GM18861 (cell line): Measurements from ENCODE around the gene HCST.
"Not testable (repeated sequence)": the region's sequence is repeated elsewhere in the genome, so short reads cannot be mapped to it uniquely, and the experiment has no call there.

Experiments used
- ATAC-seq: cut with Tn5 transposase; IDR thresholded peaks from one replicate; pipeline ENCODE4 v1.9.1; 2021; ENCODE audit not compliant: unreplicated experiment

HCST gene

DNA sequence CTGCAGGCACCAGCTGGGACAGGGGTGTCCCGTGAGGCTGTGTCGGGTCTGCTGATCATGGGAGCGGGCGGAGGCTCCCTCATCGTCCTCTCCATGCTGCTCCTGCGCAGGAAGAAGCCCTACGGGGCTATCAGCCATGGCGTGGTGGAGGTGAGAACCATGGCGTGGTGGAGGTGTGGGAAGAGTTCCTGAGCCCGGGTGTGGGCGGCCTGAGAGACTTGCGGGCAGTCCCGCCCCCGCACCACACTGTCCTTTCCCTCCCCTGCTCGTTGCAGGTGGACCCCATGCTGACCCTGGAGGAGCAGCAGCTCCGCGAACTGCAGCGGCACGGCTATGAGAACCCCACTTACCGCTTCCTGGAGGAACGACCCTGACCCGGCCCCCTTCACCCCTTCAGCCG lies 23.3 kb upstream of the HCST start:
- ATAC-seq = no peak

DNA sequence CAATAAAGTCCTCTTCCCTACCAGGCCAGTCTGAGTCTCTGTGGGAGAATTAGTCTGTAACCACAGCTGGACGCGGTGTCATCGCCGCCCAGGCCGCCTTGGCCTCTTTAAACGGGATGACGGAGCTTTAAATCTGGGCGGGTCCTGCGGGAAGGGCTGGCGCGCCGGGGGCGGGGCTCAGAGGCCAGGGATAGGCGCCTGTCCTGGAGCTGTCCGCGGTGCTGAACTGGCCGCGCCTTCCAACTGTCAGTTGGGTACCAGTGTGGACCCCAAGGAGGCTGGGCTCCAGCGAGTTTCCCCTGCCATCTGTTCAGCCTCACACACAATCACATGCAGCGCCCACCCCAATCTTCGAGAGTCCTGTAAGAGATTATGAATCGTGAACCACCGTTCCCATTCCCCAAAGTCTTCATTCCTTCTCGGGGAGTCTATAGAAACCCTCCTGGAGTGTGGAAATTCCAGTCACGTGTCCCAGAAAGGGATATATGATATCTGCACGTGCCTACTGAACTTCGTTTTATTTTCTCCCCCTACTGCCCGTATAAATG lies 22.5 kb upstream of the HCST start:
- ATAC-seq = no peak

DNA sequence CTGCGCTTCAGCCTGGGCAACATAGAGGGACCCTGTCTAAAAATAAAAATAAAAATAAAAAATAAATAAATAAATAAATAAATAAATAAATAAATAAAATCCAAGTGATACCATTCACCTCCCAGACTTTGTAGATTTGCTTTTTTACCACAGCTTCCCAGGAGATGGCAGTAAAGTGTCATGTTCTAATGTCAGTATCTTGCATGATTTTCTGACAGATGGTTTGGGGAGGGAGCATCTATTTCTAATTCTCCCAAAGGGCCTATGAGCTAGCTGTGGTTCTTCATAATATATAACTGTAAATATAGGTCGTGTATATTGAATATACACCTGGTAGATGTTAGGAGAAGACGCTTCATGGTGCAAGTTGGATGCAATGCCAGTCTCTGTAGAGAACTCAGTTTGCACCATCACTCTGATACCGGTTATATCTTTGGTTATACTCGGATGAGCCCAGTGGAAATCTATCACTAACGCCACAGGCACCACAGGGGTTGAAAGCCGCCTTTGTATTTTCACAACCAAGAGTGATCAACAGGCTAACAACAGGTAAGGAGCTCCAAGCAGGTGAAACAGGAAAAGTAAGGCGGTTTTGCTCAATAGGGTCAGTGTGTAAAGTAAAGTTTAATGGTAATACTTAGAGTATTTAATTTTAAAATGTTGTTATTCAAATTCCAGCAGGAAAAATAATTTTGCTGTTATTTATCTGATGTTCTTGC lies 20.1 kb upstream of the HCST start:
- no peak for ATAC-seq

DNA sequence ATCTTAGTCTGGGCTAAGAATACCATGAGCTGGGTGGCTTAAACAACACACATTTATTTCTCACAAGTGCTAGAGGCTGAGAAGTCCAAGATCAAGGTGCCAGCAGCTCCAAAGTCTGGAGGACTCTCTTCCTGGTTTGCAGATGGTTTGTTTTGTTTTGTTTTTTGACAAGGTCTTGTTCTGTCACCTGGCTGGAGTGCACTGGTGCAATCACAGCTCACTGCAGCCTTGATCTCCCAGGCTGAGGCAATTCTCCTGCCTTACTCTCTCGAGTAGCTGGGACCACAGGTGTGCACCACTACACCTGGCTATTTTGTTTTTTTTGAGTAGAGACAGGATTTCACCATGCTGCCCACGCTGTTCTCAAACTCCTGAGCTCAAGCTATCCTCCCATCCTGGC lies 18.4 kb upstream of the HCST start:
- no peak for ATAC-seq

DNA sequence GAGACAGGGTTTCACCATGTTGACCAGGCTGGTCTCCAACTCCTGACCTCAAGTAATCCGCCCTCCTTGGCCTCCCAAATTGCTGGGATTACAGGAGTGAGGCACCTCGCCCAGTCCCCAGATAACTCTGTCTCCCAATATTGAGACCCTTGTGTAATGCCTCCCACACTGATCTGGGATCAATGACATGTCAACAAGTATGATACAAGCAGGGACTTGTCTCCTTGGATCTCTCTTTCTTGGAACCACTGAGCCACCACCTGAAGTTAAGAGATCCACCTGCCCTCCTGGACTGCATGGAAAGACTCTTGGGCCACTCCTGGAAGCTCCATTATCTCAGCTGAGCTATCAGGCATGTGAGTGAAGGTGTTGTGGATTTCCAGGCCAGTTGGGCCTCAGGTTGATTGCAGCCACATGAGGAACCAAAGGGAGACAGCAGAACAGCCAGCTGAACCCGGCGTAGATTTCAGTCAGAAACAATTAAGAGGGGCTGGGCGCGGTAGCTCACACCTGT lies 17.0 kb upstream of the HCST start:
- no peak for ATAC-seq

DNA sequence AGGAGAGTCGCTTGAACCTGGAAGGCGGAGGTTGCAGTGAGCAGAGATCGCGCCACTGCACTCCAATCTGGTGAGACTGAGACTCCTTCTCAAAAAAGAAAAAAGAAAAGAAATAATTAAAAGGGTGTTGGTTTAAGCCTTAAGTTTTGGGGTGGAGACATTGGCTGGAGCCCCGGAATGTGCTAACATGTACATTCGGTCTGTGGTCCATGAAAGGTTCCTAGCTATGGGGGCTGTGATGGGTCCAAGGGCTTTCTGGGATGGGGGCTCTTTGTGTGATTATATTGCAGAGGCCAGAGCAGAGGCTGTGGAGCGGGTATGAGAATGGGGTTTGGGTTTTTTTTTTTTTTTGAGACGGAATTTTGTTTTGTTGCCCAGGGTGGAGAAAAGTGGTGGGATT lies 16.4 kb upstream of the HCST start:
- no peak for ATAC-seq

DNA sequence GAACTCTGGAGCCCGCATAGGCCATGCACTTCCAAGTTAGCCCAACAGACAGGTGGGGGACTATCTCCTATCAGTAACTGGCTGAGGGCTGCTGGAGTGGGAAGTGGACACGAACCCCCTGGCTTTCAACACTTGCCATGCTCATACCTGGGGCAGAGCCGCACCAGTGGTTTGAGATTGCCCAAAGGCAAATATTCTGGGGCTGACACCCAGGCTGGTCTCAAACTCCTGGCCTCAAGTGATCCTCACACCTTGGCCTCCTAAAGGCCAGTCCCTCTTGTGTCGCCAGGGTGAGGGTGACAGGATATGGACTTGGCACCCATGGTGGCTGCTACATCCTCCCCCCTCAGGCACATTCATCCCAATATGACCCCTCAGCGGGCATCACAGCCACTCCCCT lies 15.1 kb upstream of the HCST start:
- no peak for ATAC-seq

DNA sequence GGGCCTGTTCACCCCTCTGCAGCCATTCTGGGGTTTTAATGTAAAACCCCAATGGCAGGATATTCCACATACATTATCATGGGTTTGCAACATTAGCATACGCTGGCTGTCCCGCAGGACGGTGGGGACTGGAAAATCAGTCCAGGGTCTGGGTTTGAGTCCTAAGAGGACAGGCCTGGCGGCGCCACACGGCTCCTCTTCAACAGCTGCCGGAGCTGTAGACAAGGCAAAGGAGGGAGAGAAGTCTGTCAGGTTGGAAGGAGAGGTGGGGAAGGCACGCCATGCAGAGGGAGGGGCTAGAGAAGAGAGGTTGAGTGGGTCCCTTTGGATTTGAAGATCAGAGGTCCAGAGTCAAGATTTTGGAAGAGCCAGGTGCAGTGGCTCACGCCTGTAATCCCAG lies 13.9 kb upstream of the HCST start:
- no peak for ATAC-seq

DNA sequence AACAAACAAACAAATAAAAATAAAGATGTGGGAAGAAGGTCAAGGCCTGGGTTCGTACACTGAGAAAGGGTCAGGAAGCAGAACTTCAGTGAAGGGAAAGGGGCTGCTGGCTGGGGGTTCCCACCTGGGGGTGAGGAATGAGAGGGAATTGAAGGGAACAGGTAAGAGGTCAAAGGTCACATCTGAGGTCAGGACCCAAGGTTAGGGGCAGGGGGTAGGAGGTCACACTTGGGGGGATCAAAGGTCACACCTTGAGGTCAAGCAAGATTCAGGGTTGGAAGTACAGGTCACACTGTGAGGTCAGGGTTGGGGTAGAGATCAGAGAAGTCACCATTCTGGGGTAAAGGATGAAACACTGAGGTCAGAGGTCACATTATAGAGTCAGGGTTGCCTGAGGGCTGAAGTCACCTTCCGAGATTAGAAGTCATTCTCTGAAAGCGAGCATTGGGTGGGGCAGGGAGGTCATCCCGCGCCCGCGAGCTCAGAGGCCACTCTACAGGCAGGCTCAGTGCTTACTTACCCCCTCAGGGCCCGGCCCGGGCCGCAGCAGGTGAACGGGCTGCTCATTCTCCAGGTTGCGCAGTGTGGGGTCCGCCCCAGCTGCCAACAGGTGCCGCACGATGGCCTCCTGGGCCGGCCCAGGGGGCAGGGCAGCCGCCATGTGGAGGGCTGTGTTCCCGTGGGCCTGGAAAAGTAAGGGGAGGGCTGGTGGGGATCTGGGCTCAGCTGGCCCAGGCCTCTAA lies 12.8 kb upstream of the HCST start:
- ATAC-seq = no peak

DNA sequence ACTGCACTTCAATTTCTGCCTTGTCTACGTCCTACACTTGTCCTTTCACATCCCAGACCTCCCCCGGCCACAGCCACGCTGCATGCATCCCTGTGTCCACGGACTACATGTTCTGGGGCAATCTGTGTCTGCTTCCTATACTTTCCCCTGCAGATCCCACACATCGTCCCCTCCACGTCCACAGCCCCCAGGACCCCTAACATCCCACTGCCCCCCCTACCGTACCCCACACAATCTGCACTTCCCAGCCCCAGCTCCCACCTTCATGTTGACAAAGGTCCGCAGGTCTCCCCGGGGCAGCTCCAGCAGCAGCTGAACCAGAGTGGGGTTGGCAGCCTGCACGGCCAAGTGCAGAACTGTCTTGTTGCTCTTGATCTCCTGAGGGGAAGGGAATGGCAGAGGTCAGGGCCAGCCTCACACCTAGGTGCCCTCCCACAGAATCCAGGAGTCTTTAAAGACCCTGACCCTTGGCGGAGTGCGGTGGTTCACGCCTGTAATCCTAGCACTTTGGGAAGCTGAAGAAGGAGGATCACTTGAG lies 12.1 kb upstream of the HCST start:
- ATAC-seq = no peak

DNA sequence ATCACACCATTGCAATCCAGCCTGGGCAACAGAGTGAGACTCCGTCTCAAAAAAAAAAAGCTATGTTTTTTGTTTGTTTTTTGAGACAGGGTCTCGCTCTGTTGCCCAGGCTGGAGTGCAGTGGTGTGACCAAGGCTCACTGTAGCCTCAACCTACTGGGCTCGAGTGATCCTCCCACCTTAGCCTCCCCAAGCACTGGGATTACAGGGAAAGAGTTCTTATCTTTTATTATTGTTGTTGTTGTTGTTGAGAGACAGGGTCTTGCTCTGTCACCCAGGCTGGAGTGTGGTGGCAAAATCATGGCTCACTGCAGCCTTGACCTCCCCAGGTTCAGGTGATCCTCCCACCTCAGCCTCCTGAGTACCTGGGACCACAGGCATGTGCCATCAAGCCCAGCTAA lies 10.5 kb upstream of the HCST start:
- ATAC-seq = not testable (repeated sequence)

DNA sequence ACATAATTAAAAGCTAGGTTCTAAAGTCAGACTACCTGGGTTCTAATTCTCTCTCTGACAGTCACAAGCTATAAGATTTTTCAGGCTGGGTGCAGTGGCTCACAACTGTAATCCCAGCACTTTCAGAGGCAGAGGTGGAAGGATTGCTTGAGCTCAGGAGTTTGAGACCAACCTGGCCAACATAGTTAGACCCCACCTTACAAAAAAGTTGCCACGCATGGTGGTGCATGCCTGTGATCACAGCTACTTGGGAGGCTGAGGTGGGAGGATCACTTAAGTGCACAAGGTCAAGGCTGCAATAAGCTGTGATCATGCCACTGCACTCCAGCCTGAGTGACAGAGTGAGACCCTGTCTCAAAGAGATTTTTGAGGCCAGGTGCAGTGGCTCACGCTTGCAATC lies 8.0 kb upstream of the HCST start:
- ATAC-seq = no peak

DNA sequence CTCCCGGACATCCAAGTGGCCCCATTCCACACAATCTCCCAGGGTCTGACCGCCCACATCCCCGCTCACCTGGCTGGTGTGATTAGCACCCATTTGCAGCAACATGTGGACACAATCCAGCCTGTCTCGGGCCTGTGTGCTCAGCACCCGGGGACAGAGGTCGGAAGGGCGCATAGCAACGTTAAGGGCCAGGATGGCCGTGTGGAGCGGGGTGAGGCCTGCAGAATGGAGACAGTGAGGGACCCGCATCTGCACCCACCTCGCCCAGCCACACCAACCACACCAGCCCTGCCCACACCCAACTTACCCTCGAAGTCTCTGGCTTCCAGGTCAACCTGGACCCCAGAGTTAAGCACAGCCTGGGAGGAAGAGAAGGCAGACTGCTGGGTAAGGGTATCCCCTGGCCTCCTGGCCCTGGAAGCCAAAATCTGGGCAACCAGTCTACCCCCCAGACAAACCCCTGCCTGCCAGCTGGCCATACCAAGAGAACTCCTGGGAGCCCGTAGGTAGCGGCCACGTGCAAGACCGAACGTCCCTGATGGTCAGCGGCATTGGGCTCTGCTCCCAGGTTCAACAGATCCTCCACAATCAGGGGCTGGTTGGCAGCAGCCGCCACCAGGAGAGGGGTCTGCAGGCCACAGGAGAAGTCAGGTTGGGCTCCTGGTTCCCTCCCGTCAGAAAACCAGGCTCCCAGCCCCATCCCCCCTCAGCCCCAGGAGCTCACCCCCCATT lies 6.3 kb upstream of the HCST start:
- ATAC-seq = no peak

DNA sequence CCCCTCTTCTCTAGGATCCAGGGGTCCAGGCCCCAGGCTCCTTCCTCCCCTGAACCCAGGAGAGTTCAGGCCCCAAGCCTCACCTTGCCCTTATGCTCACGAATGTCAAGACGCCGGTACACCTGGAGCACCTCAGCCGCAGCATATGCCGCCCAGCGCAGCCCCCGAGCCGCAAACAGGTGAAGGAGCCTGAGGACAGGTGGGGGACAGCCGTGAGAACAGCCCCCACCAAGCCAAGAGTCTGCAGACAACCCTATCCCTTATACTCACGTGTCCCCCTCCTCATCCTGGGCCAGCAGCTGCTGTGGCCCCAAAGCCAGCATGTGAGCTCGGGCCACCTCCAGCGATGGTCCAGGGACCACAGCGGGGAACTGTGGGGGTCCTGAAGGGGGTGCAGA lies 5.7 kb upstream of the HCST start:
- no peak for ATAC-seq

DNA sequence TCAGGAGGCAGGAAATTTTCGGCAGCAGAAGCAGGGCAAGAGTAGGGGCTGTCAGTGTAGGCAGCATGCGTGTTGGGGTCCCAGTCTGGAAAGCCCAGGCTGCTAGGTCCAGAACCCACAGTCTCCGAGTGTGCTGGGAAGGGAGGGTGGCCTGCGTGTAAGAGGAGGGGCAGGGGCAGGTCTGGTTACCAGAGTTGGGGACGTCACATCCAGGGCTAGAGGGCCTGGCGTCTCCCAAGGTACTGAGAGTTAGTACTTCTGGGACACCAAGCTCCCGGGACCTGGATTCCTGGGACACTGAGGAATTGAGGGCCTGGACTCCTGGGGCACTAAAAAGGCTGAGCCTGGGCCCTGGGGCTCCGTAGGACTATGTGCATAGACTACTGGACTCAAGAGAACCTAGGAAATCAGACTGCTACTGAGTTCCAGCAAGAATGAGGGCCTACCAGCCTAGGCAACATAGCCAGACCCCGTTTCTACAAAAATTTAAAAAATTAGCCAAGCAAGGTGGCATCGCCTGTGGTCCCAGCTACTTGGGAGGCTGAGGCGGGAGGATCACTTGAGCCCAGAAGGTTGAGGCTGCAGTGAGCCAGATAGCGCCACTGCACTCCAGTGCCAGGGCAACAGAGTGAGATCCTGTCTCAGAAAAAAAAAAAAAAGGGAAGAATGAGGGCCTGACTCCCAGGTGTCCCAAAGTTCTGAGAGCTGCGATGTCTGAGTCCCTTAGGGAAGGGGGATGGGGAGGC lies 4.5 kb upstream of the HCST start:
- no peak for ATAC-seq

DNA sequence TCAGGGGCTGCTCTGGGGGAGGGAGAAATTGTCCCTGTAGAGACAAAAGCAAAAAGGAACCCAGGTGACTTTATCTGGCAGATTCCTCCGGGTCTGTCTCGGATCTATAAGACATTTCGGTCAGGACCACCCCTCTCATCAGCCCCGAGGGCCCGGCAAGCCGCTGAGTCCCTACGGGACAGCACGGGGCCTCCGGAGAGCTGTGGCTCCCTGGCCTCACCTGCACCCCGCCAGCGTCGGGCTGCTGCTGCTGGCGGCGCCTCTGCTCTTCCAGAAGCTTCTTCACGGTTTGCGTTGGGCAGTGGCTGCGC lies 3.9 kb upstream of the HCST start:
- no peak for ATAC-seq

DNA sequence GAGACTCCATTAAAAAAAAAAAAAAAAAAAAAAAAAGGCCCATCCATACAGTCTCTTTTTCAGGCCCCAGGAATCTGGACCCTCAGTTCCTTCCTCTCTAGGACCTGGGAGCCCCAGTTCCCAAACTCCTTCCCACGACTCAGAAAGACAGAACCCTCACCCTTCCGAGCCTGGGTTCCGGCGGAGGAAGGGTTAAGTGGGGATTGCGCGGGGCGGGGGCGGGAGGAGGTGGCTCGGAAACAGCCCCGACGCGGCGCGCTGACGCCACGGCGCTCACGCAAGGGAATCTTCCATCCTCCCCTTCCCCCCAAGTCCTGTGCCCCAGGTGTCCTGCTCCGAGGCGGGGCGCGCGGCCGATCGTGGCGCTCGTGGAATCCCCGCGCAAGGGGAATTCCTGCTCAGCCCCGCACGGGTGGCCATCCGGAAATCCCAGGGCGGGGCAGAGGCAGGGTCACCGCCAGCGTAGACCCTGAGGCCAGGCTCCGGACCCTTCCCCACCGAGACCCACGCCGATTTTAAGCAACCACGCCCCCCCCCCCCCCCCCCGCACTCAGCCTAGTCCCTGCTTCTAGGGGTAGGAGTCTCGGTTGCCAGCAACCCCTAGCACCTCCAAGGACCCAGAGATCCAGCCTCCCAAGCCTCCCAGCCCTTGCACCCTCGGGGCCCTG lies 2.6 kb upstream of the HCST start:
- ATAC-seq = peak; percentile 35

DNA sequence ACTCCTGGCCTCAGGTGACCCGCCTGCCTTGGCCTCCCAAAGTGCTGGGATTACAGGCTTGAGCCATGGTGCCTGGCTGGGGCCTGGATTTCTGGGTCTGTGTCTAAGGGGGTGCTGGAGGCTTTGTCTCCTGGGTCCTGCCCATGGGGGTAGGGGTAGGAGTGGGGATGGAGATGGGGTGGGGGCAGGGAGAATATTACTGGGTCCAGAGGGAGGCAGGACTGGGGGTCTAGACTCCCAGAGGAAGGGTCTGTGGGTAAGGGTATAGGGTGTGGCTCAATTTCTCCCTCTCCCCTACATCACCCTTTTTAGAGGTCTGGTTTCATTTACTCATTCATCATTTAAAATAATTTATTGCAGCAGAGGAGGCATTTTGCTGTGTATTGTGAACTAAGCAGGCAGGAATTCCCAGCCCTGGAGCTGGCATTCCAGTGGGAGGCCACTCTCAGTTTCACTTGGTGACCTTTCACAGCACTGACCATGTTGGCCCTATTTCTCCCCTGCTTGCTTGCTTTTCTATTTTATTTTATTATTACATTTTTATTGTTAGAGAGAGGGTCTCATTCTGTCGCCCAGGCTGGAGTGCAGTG lies 1.2 kb upstream of the HCST start:
- ATAC-seq = no peak

DNA sequence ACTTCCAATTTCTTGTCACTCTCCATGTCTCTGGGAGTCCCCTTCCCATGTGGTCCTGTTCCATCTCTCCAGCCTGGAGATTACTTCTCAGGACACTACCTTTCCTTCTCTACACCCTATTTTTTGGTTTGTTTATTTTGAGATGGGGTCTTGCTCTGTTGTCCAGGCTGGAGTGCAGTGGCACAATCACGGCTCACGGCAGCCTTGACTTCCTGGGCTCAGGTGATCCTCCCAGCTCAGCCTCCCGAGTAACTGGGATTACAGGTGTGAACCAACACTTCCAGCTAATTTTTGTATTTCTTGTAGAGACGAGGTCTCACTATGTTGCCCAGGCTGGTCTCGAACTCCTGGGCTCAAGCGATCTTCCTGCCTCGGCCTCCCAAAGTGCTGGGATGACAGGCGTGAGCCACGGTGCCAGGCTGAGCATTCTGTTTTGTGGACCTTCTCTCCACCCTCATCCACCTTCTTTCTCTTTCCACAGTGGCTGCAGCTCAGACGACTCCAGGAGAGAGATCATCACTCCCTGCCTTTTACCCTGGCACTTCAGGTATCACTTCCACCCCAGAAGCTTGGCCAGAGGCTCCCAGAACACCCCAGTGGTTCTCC lies 644 bp downstream of the HCST start:
- no peak for ATAC-seq
